GM18507 (cell line): Measurements from ENCODE around the gene MSI2.

Experiments used
- DNase-seq: peaks from one replicate; pipeline ENCODE4 v3.0.0; 2011; ENCODE audit warnings: low read depth; ENCODE audit not compliant: insufficient read length; ENCODE audit errors: extremely low spot score
- FAIRE-seq: peaks from 2 replicates; lab custom pipeline; 2011; peaks lifted over from hg19 to GRCh38; lab: Jason Lieb, UNC

Gene MSI2

DNA sequence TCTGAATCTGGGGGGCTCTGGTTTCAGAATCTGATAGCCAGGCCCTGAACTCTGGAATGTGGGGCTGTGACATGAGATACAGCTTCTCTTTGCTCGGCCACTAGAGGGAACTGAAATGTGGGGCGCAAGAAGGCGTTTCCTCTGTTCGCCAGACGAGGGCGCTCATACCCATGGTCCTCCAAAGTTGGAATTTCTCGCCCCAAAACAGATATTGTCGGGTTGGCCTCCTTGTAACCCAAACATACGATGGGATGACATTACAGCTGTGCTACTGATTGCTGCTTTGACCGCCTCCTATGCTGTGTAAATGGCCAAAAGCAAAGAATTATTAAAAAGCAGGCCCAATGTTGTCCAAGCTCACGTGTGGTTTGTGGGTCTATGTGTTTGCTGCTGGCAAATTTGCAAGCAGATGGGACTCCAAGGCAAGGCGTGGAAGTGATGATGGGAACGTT lies 13.1 kb upstream of the MSI2 start:
- DNase-seq (peak; percentile 56), FAIRE-seq (peak; percentile 94)

DNA sequence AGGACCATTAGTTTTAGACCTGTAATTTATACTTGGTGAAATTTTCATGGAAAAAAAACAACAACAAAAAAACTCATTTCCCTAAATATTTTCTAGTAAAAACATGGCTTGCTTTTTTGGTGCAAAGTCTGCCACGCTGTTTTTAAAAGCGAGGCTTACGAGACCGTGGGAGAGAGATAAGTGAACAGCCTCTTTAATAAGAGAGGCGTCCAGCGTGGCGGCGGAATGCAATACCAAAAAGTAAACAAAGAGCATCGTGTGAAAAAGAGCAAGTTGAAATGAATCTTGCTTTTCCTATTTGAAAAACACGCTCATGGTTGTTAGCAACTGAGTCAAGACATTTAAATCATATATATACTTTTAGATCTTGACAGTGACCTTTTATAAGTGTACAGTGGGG lies 10.5 kb upstream of the MSI2 start:
- DNase-seq (no peak), FAIRE-seq (no peak)

DNA sequence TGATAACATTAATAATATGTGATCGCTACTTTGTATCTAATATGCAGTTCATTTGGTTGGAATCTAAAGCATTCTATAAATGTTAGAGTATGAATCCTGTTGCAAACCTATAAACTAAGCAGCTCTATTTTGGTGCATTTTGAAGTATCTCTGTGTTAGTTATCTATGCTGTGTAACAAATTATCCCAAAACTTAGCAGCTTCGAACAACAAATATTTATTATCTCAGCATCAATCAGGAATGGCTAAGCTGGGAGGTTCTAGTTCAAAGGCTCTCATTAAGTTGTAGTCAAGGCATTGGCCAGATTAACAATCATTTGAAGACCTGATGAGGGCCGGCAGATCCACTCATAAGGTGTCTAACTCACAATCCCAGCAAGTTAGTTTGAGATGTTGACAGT lies 10.1 kb upstream of the MSI2 start:
- DNase-seq (no peak), FAIRE-seq (no peak)

DNA sequence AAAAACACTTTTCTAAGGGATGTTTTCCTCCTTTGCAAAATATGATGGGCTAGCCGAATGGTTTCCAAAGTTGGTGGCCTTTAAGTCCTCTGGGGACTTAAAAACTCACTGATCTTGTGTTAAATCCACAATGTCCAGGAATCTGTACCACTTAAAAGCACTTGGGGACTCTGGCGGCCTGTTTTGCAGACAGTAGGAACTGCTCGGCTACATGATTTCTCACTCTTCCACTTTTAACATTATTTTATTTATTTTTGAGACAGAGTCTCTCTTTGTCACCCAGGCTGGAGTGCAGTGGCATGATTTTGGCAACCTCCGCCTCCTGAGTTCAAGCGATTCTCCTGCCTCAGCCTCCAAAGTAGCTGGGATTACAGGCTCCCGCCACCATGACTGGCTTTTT lies 9.1 kb upstream of the MSI2 start:
- no peak for FAIRE-seq

DNA sequence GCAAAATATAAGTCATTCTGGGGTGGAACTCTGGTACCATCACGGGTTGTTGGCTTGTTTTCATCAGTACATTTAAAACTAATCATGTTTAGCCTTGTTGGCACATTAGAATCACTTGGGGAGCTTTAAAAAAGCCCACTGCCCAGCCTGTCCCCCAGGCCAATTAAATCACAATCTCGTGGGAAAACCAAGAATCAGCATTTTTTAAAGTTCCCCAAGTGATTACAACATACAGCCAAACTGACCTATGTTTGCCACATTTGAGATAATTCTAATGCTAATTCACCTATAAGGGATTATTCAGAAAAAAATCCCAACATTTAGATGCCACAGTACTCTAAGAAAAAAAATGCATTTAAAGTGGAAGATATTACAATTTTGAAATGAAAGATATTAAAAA lies 8.4 kb upstream of the MSI2 start:
- no peak for FAIRE-seq
- no peak for DNase-seq

More for the DNA sequence above, 9.1 kb upstream of the MSI2 start:
- DNase-seq, result no peak

DNA sequence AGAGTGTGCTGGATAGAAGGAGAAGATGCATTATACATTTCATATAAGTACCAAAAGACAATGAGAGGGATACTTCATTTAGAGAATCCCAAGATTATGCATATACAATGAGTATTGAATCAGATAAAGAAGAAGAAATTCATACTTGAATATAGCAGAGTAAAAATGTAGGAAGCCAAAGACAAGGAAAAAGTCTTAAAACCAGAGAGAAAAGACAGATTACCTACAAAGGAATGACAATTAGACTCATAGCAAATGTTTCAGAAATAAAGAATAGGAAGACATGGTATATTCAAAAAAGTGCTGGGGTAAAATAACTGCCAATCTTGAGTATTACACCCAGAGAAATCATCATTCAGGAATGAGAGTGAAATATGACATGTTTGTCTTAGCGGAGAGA lies 6.8 kb upstream of the MSI2 start:
- FAIRE-seq (no peak), DNase-seq (no peak)

DNA sequence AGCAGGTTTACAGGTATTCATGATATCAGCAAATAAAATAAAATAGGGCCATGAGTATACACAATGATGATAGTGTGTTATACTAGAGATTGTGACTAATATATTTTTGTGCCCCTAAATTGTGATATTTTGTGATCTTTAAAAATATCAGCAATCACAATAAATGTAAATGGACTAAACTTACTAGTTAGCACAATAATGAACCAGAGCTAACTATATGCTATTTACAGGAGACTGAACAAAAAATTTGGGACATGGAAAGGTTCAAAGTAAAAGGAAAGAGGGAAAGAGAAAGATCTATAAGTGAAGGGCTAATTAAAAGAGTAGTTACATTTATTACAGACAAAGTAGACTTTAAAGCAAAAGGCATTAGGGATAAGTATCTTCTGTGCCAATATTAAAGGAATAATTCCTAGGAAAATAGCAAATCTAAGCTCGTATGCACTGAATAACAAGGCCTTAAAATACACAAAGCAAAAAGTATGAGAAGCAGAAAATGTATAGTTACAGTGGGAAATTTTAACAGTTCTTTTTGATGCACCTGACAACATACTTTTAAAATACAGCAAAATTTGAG lies 5.0 kb upstream of the MSI2 start:
- FAIRE-seq (no peak), DNase-seq (no peak)

DNA sequence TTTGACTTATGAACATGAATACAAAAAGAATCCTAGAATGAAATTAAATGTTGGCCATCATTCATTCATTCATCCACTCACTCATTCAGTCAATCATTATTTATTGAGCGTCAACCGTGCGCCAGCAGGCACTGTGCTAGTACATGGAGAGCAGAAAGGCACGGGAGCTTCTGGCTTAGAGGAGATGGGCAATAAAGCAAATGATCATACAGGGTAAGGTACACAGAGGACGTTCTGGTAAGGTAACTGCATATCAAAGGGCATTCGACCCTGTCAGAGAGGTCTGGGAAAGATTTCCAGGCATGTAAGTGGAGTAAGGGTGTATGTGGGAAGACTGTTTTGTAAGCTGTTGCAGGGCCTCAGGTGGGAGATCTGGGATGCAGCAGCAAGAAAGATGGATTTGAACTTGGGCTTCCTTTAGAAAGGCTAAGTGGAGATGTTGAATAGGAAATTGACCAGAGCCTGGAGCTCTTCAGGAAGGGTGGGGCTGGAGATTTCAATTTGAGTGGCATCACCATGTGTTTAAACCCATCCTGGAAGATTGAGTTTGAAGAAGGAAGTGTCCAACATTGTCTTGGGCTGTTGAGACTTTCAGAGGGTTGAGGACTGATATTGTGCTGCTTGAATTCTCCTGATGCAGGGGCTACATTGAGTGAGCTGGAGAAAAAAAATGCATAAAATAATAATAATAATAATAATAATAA lies 2.8 kb upstream of the MSI2 start:
- FAIRE-seq (no peak), DNase-seq (no peak)

DNA sequence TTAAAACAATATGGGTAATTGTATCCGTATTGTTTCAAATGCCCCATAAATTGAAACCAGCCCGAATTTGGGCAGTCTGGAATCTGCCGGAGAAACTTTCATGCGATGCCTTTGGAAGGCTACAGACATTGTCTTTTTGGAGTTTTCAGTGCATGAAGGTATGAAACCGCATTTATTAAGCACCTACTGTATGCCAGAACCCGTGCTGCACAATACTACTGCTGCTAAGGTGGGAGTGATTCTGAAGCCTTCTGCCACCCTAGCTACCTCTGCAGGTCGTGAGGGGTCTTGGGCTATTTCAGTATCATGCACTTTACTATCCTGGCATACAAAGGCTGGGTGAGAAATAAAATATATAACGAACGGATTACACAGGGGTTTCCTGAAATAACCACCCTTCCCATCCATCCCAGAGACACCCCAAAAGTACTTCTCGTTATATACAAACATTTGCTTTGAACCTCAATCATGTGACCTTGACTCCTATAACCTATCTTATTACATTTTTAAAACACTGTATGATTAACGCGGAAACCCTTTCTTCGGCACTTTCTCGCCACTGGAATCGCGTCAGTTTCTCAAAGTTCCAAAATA lies 1.0 kb upstream of the MSI2 start:
- no peak for DNase-seq
- FAIRE-seq, result no peak

DNA sequence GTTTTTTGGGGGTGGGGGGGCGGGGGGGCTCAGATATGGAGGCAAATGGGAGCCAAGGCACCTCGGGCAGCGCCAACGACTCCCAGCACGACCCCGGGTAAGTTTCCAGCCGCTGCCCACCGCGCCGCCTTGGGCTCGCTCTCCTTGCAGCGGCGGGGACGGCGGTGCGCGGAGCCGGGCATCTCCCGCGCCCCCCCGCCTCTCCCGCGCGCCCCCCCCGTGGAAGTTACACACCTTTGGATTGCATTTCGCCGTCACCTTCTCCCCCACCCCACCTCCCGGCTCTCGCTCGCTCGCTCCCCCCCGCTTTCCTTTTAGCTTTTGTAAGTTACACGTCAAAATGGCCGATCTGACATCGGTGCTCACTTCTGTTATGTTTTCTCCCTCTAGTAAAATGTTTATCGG lies 387 bp downstream of the MSI2 start:
- DNase-seq, result no peak

DNA sequence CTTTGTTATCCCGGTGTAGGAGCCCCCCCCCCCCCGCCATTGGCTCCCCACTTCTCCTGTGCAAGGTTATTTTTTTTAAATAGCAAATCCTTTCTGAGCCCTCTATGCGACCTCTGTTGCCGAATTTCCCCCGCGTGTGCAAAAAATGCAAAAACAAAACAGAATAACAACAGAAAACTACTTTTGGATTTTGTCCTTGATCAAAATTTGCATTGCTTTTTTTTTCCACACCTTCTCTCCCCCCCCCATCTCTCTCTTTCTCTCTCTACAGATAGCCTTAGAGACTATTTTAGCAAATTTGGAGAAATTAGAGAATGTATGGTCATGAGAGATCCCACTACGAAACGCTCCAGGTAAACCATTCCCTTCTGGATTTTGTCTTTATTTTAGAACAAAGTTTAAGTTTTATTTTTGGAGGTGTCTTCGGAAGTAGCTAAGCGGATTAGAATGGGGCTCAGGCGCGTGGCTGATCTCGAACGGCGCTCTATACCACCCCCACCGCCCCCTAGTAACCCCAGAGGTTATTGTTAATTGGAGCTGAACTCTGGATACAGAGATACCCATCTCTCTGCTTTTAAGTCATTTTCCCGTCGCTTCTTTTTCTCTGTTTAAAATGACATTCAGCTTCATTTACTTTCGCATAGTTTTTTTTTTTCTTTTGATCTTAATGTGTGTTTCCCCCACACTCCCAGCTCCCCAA lies 1.0 kb downstream of the MSI2 start:
- DNase-seq (no peak), FAIRE-seq (no peak)

More for the DNA sequence above, 387 bp downstream of the MSI2 start:
- FAIRE-seq, result no peak

DNA sequence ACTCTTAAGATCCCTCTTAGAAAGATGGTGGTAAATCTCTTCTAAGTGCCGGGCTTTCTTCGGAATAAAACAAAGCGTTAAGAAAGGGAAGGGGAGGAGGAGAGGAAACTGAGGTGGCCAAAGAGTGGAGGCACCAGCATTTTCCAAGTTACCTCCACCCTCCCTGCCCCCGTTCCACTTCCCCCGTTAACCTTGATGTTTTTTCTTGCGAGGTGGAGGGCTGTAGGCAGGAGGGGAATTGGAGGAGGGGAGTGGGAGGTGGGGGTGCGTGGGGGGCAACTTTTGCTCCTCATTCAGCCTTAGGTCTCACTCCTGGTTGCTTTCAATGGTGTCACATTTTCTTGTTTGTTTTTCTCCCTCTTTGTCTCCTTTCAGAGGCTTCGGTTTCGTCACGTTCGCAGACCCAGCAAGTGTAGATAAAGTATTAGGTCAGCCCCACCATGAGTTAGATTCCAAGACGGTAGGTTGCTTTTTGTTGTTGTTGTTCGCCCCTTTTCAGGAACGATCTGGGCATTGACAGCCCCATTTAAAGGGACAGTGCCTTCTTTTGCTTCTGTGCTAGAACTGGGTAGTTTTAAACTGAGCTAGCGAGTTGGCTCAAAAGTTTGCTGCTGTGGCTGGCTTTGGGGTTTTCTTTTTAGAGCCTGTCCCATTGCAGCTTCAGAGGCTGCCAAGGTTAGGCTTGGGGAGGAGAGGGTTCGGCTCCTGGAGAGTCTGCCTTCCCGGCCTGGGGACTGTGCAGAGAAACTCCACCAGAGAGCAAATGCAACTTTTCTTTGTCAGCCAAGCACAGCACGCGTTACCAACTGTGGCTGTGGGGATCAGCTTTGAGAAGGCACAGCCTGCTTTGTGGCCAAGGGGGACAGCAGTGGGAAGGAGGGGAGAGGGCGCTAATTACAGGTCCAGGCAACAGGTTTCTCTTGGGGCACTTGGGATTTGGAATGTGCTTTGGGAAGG lies 1.9 kb downstream of the MSI2 start:
- peak; percentile 21 for FAIRE-seq
- DNase-seq, result no peak

DNA sequence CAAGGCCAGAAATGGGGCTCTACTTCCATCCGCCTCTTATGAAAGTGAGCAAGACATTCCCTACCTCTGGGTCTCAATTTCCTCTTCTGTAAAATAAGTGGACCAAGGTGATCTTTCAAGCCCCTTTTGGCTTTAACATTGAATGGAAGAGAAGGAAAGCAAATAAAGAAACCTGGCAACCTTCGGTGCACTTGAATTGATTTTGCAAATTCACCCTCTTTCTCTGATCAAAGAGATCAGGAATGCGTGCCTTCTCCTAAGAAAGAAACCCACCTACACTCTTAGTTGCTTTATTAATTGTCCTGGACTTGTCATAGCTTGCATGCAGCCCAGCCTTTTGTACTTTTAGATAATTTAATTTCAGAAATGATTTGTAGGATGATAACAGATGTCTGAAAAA lies 3.0 kb downstream of the MSI2 start:
- no peak for DNase-seq
- no peak for FAIRE-seq

DNA sequence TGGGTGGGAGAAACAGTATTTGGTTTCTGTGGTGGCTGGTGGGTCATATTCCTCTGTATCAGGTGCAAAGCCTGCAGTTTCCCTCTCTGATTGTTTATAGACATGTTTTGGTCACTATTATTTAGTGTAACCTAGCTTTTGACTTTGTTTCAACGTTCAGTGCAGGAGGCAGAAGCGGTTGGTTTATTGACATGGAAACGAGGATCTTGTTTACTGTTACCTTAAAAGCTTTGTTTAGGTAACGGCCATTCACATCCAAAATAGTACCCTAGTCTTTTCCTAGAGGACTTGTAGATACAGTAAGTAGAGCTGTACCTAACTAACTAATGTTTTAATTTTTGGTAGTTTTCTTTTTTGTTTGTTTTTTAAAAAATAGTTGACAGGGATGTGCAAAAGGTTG lies 3.5 kb downstream of the MSI2 start:
- no peak for DNase-seq
- FAIRE-seq, result no peak

DNA sequence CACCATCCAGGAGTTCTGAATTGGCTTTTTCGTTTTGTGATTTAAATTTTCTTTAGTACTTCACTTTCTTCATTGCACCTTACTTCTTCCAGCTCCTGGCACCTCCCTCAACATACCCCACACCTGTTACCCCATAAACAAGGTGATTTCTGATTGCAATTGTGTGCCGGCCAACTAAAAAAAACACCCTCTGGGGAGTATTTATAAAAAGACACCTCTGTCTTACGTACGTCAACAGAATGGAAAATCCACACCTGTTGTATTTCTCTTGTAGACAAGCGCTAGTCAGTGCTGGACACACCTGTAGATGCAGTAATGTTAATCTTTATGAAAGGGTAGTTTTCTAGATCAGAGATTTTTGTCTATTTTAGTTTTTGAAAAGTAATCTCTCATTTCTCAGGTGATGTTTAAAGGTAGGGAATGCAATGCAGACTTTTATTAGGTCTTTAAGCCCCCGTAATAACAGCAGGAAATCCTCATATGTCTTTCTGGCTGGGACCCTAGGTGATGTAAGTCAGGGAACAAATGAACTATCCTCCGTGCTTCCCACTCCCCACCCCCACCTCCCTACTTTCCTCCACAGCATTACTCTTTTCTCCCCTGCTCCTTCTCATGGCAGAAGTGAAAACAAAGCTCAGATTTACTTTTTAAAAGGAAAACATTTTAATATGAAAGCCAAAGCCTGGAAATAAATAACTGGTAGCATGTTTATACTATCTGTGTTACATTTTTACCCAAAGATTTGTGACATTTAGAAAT lies 4.2 kb downstream of the MSI2 start:
- no peak for DNase-seq
- no peak for FAIRE-seq

DNA sequence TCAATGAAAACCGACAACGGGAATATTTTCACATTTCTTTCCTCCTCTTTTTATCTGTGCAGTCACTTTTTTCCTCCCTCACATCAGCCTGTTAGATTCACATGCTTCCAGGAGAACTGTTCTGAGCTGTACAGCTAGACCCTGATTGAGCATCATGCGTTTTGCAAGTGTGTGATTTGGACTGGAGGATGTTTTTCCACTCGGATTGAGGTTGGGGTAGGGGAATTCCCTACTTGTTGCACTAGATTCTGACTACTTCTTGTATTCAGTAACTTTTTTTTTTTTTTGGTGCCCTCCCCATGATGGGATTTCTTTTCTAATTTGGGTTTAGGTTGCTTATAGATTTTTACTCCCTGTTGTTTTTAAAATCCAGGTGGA lies 4.8 kb downstream of the MSI2 start:
- DNase-seq (no peak), FAIRE-seq (no peak)

DNA sequence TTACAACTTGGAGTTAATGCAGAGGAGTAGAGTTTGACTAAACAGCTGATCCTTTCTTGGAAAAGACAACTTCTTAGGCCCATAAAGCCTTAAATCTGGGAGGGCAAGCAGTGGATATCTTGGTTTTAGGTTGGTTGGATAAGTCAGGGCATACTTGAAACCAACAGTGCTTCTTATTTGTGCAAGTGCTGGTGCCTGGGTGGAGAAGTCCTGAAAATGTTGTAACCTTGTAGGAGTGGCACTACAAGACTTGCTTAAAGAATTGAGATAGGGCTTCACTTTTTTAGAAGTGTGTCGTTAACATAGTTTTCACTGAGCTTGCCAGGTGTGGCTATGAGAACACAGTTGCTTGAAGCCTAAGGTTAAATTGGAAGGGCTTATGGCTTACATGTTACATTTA lies 6.2 kb downstream of the MSI2 start:
- no peak for FAIRE-seq
- DNase-seq, result no peak

DNA sequence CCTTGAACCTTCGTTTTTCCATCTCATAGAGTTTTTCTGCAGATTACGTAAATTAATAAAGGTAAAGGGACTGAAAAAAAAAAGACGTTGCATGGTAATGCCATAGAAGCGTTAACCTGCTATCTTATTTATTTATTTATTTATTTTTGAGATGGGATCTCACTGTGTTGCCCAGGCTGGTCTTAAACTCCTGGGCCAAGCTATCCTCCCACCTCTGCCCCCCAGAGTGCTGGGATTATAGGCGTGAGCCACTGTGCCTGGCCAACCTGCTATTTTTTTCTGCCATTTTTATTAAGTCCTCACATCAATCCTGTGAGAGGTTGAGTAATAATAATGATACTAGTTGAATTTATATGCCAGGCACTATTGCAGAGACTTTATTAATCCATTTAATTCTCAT lies 7.9 kb downstream of the MSI2 start:
- no peak for FAIRE-seq
- no peak for DNase-seq

DNA sequence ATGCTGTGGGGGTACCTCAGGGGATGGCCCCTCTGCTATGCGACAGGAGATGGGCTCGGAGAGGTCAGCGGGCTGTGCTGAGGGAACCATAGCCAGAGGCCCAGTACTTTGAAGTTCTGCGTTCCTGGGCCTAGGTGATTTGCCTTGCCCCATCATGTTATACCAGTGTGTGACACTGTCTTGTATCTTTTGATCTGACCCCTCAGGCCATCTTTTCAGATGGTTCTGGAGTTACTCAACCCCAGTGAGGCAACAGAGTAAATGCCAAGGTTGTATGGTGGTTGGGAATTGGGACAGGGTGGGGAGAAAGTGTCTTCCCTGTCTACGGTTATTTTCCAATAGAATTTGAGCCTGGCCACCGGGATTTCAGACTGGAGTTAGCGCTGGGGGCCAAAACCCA lies 8.5 kb downstream of the MSI2 start:
- DNase-seq (no peak), FAIRE-seq (no peak)
